NOMO-1 (cell line): ENCODE results near the gene EXOC4.

ENCODE experiments used
- DNase-seq, 2 experiments: peaks; one replicate each; lab custom pipeline; 2025; ENCODE audit not compliant: unreplicated experiment in 2 of 2; lab: John Stamatoyannopoulos, UW

Gene EXOC4

GRCh38 chr7:133650487-133651300, 397.8 kb downstream of the EXOC4 start:
- peak in 1 of 2 experiments; percentile 48 for DNase-seq

- DNase-seq, result no peak
These were observed 399.7 kb downstream of the EXOC4 start for GRCh38 chr7:133652547-133652946.

- peak; percentile 15 to 55 for DNase-seq
These were observed 401.7 kb downstream of the EXOC4 start for GRCh38 chr7:133654547-133654946.

DNA sequence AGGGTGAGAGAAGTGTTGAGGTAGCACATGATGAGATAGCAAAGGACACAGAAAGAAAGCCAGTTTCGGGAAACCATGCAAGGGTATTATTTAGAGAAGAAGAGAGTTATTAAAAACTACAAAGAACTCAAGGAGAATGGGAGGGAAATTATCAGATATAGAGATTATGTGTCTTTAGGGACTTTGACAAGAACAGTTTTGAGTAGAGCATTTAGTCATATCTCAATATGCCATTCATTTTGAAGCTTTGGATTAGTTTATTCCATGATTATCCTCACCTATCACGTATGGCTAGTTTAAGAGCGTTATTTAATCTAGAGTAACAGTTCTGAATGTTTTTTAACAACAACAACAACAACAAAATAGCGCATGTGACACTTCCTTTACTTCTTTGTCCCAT, 409.4 kb downstream of the EXOC4 start:
- DNase-seq, result no peak

DNA sequence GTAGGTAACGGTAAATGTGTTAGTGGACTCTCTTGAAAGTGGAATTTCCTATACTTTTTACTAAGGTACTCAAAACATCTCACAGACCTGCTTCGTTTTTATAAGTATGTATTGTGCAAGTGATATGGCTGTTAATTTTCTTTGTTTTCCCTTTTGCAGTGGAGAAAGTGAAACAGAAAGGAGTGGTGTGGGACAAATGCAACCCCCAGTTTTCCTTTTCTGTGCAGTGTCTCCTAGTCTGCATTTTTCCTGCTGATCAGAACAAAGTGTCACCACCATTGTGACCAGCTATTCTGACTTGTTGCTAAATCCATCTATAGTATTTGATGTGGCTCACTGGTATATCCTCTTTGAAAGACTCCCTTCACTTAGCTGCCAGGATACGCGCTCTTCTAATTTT, 410.0 kb downstream of the EXOC4 start:
- DNase-seq, result no peak

- no peak for DNase-seq
These were observed 411.6 kb downstream of the EXOC4 start for GRCh38 chr7:133664528-133664927.

GRCh38 chr7:133668296-133669060, 415.6 kb downstream of the EXOC4 start:
- no peak for DNase-seq

DNA sequence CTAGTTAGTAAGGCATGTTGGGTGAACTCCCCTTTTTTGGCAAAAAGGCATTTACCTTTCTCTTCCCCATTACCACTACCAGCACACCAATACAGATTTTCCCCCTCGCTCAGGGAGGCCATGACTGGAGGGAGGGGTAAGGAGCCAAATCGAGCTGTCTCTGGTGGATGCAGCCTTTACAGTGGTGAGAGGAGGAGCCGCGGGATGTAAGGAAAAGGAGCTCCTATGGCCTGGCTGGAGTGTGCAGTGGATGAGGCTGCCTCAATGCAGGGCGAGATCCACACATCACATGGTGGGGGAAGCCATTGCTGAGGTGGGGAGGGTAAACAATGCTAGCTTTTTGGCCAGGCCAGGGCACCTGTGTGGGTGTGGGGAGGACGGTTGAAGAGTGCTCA, 416.2 kb downstream of the EXOC4 start:
- no peak for DNase-seq

- DNase-seq, result no peak
These were observed 417.4 kb downstream of the EXOC4 start for GRCh38 chr7:133670250-133670649.

- no peak for DNase-seq
These were observed 420.0 kb downstream of the EXOC4 start for GRCh38 chr7:133672866-133673265.

DNA sequence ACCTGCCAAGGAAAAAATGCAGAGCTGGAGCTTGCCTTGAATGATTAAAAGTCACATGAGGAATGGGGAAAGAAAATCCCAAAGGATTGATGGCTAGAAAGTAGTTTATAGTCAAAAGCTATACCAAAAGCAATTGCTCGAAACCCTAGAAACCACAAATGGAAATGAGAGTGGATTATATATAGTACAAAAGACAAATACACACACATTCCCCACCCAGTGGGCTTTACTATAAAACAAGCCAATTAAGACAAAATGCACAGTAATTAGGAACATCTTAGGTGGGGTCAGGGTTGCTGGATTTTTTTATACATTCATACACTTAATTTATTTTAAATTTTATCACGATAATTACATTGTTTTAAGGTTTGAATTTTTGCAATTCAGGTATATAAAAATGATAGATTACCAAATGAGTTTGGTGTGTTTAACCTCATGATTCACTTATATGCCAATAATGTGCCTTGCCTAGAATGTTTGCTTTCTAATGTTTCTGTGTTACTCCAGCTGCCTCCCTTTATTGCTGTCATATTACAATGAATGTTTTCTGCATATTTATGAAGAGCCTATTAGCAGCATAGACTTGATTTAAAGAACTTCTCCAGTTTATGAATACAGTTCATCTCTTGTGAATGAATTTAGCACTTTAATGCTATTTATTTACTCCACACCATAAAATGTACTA, 421.3 kb downstream of the EXOC4 start:
- DNase-seq, result no peak

GRCh38 chr7:133675510-133676218, 422.8 kb downstream of the EXOC4 start:
- DNase-seq, result peak in 1 of 2 experiments; percentile 27

DNA sequence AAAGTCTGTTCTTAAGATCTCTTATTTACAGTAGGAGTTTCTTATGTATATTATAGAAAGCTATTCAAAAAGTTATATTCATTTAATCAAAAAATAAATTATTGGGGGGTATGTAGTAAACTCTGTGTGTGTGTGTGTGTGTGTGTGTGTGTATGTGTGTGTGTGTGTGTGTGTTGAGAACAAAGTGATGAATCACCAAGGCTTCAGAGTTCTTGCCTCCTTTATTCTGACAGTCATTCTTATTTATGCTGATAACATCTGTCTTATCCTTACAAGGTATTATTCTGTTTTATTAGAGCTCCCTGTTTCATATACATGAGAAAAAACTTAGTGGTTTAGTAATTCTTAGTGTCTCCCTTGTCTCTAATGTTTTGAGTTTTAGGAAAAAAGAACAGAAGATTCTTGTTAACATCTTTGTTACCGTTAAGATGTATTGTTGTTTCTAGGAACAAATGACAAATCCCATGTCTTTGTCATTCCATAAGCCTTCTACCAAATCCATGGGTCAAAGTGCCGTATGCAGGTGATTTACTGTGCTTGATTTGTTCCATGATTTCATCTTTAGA, 424.0 kb downstream of the EXOC4 start:
- DNase-seq, result no peak

- no peak for DNase-seq
These were observed 425.4 kb downstream of the EXOC4 start for GRCh38 chr7:133678137-133678814.

GRCh38 chr7:133679977-133680376, 427.1 kb downstream of the EXOC4 start:
- no peak for DNase-seq

DNA sequence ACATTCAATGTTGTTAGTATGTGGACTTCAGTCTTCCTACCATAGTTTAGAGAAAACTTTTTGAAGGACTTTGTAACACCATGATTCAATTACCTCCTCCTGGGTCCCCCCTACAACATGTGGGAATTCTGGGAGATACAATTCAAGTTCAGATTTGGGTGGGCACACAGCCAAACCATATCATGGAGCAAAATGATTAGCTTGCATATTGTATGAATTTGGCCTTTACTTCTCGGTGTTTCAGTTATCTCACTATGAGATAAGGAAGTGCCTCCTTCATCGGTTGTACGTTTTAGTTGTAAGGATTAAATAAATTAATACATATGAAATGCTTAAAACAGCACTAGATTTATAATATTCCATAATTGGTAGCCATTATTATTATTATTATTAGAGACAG, 428.7 kb downstream of the EXOC4 start:
- DNase-seq, result no peak

DNA sequence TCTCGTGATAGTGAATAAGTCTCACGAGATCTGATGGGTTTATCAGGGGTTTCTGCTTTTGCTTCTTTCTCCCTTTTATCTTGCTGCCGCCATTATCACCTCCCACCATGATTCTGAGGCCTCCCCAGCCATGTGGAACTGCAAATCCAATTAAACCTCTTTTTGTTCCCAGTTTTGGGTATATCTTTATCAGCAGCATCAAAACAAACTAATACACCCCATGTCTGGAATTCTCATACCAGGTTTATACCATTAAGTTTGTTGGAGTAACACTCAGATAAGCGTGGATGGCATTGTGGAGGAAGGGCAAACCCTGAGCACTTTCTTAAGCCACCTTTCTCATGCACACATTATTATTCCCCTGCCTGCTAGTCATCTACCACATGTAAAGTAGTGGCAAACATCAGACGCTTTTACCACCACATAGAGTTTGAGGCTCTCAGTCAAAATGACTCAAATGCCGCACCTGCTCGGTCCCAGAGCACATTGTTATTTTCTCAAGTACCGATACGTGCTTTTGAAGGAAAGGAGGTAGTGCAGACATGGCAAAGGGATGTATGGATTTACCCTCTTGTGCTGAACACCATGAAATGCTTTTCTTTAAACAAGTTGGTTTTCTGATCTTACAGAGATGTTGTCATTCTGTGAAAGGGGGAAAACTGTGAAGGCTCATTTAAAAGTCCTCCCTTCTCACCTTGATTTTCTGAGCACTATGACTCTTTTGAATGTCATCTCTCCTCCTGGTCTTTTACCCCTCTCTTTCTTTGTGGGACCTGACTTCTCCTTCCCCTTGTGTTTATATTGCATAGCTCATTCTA, 429.7 kb downstream of the EXOC4 start:
- DNase-seq, result no peak

- DNase-seq, result no peak
These were observed 430.2 kb downstream of the EXOC4 start for GRCh38 chr7:133683182-133683454.

GRCh38 chr7:133688483-133689239, 435.8 kb downstream of the EXOC4 start:
- DNase-seq, result peak in 1 of 2 experiments; percentile 74
